HG02981 (cell line): ENCODE data around the gene RAB3B.

ENCODE experiments used
- ATAC-seq: cut with Tn5 transposase; IDR thresholded peaks from one replicate; pipeline ENCODE4 v1.9.1; 2021; ENCODE audit warnings: mild to moderate bottlenecking, moderate library complexity; ENCODE audit not compliant: unreplicated experiment

RAB3B gene

GRCh38 chr1:51957618-51958017 lies 32.9 kb downstream of the RAB3B start:
- ATAC-seq, result no peak

DNA sequence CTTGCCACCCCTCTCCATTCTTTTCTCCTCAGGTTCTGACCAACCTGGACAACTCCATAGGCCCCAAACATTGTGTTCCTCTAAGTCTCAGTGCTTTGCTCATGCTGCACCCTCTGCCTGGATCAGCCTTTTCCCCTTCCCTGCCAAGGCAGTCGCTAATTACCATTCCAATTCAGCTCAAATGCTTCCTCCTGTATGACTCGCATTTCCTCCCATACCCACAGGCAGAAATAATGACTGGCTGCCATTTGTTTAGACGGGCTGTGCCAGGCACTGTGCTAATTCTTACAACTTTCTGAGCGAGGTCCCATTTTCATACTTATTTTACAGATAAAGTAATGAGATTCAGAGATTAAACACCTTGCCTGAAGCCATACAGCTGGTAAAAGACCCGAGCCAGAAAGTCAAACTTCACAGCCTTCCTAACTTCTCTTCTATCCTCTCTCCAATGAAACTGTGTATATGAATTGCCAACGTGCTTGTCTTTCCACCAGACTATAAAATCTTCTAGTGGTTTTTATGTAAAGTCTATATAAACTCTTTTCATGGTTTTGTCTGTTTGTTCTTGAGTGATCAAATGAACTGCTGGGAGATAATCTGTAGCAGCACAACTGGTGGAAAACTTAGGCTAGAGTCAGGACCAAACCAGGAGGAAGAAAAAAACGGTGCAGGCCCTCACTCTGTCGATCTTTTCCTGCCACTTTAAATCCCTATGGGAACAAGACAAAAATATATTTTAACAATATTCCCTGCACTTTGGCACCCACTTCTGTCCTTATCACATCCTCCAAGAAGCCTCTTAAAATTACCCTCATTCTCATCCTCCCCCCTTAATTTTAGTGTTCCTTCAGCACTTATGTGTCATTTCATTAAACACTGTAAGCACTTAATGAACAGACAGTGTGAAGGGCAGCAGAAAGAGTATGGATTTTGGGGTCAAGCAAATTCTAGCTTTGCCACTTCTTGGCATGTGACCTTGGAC lies 33.7 kb downstream of the RAB3B start:
- ATAC-seq, result no peak

GRCh38 chr1:51955797-51956527 lies 34.5 kb downstream of the RAB3B start:
- ATAC-seq, result peak; percentile 63

GRCh38 chr1:51954783-51955182 lies 35.7 kb downstream of the RAB3B start:
- no peak for ATAC-seq

DNA sequence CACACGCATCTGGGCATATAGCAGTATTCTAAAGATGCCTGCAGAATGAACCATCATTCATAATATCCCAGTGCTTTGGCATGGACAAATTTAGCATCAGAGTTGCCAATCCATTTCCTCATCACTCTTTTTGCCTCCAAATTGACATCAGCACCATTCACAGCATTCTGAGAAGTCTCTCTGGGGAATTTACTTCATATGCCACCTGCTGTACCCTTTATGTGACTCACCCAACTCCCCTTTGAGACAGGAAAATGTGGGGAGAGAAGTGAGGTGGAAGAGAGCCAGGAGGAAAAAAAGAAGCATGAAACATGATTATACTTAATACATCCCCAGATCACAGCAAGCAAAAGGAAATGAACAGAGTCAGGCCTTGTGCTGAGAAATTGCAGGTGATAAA lies 37.4 kb downstream of the RAB3B start:
- no peak for ATAC-seq

- ATAC-seq, result no peak
These were observed 37.9 kb downstream of the RAB3B start for GRCh38 chr1:51952638-51953037.

DNA sequence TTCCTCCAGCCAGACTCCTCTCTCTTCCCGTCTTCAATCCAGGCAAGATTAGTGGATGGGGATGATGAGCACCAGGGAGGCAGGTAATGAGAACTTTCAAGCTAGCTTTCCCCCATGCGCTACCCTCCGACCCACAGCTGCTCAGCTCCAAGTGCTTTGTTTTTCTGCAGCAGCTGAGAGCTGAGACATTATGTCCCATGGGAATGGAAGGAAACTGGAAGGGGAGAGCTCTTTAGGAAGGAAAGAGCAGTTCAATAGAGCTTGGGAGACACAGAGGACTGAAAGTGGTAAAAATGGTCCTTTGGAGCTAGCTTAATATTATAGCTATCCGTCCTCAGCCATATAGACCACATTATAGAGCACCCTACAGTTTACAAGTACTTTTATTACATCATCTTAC lies 39.8 kb downstream of the RAB3B start:
- ATAC-seq, result no peak

- ATAC-seq, result no peak
These were observed 41.3 kb downstream of the RAB3B start for GRCh38 chr1:51949014-51949702.

GRCh38 chr1:51948491-51948915 lies 42.0 kb downstream of the RAB3B start:
- no peak for ATAC-seq

DNA sequence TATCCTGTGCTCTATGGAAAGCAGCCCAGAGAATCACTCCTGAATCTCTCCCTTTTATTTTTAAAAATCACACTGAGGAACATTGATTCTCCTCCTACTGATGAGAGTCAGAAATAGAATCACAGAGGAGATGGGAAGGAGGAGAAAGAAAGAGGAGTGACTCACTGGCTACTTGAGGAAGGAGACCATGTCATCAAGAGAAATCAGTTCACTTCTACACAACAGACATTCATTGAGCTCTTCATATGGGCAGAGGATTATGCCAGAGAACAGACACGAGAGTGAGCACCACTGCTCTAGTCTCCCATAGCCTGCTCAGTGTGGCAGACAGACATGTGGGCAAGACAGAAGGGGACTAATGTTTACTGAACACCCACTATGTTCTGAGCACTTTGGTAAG lies 44.2 kb downstream of the RAB3B start:
- ATAC-seq, result no peak

GRCh38 chr1:51945591-51945990 lies 44.9 kb downstream of the RAB3B start:
- ATAC-seq, result no peak

DNA sequence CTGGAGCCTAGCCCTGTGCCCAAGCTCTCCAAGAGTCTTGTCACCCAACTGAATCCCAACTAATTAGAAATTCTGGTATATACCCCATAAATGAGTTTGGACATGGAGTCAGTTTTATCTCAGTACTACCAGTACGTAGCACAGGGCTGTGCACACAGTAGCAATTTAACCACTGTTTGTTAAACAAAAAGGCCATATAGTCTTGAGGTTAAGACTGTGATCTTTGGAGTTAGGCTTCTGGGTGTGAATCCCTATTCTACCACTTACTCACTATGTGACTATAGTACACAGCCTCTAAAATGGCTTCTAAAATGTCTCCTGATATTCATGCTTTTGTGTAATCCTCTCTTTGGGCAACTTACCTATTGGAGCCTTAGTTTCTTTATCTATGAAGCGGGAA lies 48.2 kb downstream of the RAB3B start:
- no peak for ATAC-seq

- ATAC-seq, result no peak
These were observed 49.0 kb downstream of the RAB3B start for GRCh38 chr1:51941528-51941927.

- ATAC-seq, result no peak
These were observed 53.4 kb downstream of the RAB3B start for GRCh38 chr1:51937112-51937511.

GRCh38 chr1:51936531-51936930 lies 54.0 kb downstream of the RAB3B start:
- no peak for ATAC-seq

- no peak for ATAC-seq
These were observed 57.2 kb downstream of the RAB3B start for GRCh38 chr1:51933344-51933743.

DNA sequence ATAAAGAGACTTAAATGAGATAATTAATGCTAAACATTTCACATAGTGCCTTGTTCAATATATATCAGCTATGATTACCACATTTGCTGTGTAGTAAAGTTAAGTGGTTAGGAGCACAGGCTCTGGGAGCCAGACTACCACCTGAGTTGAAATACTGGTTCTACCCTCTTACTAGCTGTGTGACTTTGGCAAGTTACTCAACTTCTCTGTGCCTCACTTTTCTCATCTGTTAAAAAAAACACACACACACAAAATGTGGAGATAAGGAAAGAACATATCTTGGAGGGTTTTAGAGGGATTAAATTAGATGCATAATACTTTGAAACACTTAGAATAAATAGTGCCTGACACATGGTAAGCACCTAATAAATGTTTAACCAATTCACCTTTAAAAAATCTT lies 60.2 kb downstream of the RAB3B start:
- no peak for ATAC-seq

DNA sequence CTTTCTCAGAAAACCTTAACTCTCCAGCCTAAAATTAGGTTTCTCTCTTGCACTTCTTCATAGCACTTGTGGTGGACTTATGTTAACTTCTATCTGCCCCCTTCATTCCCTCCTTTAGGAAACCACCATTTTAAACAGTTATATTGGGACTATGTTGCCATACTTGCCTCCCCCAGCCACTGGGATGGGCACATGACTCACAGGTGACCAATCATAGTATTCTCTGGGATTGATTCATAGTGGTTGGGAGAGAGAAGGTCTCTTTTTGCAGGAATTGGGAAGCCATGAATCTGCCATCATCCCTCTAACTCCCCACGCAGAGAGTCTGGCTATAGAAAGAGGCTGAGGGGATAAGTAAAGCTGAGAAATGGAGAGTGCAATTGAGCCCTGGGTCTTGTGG lies 61.6 kb downstream of the RAB3B start:
- ATAC-seq, result no peak

DNA sequence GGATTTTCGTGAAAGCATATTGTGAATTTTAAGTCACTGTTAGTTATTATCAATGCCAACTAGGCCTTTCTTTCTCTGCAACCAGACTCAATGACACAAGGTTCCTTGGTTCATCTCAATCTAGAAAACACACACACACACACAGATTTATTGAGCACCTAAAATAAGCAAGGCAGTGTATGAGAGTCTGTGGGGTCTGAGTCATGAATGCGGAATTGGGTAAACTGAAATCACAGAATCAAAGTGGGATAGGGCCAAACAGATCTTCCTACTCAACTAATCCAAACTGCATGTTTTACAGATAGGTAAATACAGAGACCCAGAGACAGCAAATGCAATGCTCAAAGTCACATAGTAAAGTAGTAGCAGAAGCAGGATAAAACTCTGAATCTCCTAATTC lies 63.5 kb downstream of the RAB3B start:
- ATAC-seq, result no peak

DNA sequence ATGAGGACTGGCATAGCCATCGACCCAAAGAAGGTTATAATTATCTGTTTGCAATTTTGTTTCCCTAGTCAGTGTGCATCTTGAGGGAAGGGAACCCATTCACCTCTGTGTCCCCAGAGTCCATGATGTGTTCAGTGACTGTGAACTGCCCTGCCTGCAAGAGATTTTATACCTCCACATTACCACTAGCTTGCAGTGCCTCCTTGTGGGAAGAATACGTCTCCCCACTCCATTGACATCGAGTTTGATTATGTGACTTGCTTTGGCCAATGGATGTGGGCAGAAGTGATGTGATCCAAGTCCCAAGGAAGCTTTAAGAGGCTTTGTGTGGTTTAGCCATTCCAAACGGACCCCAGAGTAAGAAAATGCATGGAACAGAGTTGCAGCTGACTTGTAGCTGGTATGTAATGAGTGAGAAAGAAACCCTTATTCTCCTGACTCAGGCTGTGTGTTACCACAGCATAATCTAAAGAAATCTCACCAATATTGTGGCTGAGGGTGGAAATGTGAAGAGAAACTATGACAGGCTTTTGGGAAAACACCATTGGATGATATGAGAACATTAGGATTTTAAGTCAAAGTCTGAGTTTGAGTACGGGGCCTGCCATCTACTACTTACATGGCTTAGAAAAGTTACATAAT lies 64.2 kb downstream of the RAB3B start:
- ATAC-seq, result no peak

DNA sequence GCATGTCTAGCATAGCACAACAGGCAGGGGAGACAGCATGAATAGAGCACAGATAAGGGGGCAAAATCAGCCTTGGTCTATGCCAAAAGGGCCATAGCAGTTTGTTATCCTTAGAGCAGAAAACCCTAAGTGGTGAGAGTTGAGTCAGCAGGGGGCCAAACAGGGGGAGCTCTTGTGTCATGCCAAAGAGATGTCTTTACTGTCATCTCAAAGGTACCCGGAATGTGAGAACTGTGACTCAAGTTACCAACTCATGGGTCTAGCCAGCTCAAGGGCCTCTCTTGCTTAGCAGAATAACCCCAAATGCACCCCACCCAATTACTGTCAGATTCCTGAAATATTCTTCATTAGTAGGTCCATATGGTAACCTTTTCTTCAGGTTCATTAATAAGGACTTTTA lies 66.0 kb downstream of the RAB3B start:
- no peak for ATAC-seq
